ENCODE results near the gene MUC5AC.

The MUC5AC gene

DNA sequence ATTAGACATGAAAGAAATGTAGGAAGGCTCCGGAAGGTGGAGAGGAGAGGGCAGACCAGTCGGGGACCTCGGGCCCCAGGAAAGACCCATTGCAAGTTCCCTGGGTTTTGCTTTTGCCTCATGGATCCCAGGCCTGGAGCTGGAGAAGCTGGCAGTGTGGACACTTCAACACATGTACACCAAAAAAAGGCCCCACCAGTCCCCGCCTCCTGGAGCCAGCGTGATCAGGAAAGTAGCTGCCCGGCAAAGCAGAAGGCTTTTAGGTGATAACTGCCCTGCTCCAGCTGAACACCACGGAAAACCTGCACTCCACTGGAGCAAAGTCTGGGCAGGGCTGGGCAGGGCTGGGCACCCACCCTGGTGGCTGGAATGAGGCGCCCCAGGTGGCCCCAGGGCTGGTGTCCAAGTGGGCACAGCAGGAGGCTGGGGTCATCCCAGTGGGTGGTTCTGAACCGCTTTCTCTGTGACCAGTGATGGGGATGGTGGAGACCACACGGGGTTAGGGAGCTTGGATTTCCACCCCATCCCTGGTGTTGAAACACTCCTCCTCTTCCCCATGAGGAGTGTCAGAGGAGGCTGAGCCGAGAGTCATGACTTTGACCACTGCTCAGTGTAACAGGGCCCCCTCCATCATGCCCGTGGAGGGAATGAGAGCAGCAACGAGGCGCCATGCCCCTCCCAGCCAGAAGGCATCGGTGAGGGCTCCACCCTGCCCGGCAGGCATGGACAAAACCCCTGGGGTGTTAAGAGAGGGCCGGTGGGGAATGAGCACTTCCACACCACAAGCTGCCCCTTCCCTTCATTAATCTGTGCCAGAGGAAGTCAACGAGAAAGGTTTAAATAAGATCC is 16.9 kb upstream of the MUC5AC start:
- DNase-seq (ENCODE audit: low spot score in 2 of 2) (peak in 1 of 2 donors; percentile 2), ATAC-seq (replicated peaks; ENCODE audit: extremely low read depth, poor library complexity, severe bottlenecking) (no peak)
- H3K27me3 Mint-ChIP-seq, result peaks cover 20% of the 10 kb centered on the region
- H3K27ac Mint-ChIP-seq (ENCODE audit: low read depth), result no peak overlapping the region
- H3K36me3 Mint-ChIP-seq (ENCODE audit: insufficient read depth), result no peaks in the 10 kb centered on the region
- no peaks in the 10 kb centered on the region for H3K4me1 Mint-ChIP-seq
- H3K4me3 Mint-ChIP-seq, result no peak overlapping the region
- H3K9me3 Mint-ChIP-seq, result peaks cover 20% of the 10 kb centered on the region

GRCh38 chr11:1146365-1146764 is 11.4 kb upstream of the MUC5AC start:
- H3K4me3 Mint-ChIP-seq, result no peak overlapping the region
- H3K27me3 Mint-ChIP-seq, result no peaks in the 10 kb centered on the region
- DNase-seq (ENCODE audit: low spot score in 2 of 2), result no peak
- H3K36me3 Mint-ChIP-seq (ENCODE audit: insufficient read depth), result no peaks in the 10 kb centered on the region
- no peaks in the 10 kb centered on the region for H3K4me1 Mint-ChIP-seq
- H3K27ac Mint-ChIP-seq (ENCODE audit: low read depth), result no peak overlapping the region
- no peak for ATAC-seq (replicated peaks; ENCODE audit: extremely low read depth, poor library complexity, severe bottlenecking)
- H3K9me3 Mint-ChIP-seq, result peaks cover 26% of the 10 kb centered on the region

DNA sequence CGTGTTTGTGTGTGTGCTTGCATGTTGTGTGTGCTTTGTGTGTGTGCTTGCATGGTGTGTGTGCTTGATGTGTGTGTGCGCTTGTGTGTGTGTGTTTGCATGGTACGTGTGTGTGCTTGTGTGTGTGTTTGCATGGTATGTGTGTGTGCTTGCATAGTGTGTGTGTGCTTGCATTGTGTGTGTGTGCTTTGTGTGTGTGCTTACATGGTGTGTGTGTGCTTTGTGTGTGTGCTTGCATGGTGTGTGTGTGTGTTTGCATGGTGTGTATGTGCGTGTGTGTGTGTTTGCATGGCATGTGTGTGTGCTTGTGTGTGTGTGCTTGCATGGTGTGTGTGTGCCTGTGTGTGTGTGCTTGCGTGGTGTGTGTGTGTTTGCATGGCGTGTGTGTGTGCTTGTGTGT is 10.0 kb upstream of the MUC5AC start:
- H3K36me3 Mint-ChIP-seq (ENCODE audit: insufficient read depth), result no peaks in the 10 kb centered on the region
- no peaks in the 10 kb centered on the region for H3K4me1 Mint-ChIP-seq
- H3K9me3 Mint-ChIP-seq, result peaks cover 16% of the 10 kb centered on the region
- no peaks in the 10 kb centered on the region for H3K27me3 Mint-ChIP-seq
- H3K4me3 Mint-ChIP-seq, result no peak overlapping the region
- DNase-seq (ENCODE audit: low spot score in 2 of 2) (no peak), ATAC-seq (replicated peaks; ENCODE audit: extremely low read depth, poor library complexity, severe bottlenecking) (no peak)
- no peak overlapping the region for H3K27ac Mint-ChIP-seq (ENCODE audit: low read depth)

GRCh38 chr11:1148752-1149180 is 9.0 kb upstream of the MUC5AC start:
- no peaks in the 10 kb centered on the region for H3K36me3 Mint-ChIP-seq (ENCODE audit: insufficient read depth)
- no peaks in the 10 kb centered on the region for H3K27me3 Mint-ChIP-seq
- H3K27ac Mint-ChIP-seq (ENCODE audit: low read depth), result no peak overlapping the region
- DNase-seq (ENCODE audit: low spot score in 2 of 2) (no peak), ATAC-seq (replicated peaks; ENCODE audit: extremely low read depth, poor library complexity, severe bottlenecking) (no peak)
- no peak overlapping the region for H3K4me3 Mint-ChIP-seq
- H3K4me1 Mint-ChIP-seq, result no peaks in the 10 kb centered on the region
- peaks cover 6% of the 10 kb centered on the region for H3K9me3 Mint-ChIP-seq

GRCh38 chr11:1149545-1149944 is 8.2 kb upstream of the MUC5AC start:
- Mint-ChIP-seq H3K27ac (ENCODE audit: low read depth) (no peak overlapping the region), H3K36me3 (ENCODE audit: insufficient read depth) (no peaks in the 10 kb centered on the region), H3K4me3 (no peak overlapping the region), H3K4me1 (no peaks in the 10 kb centered on the region), H3K9me3 (peaks cover 5% of the 10 kb centered on the region), H3K27me3 (no peaks in the 10 kb centered on the region)
- ATAC-seq (replicated peaks; ENCODE audit: extremely low read depth, poor library complexity, severe bottlenecking) (no peak), DNase-seq (ENCODE audit: low spot score in 2 of 2) (peak in 1 of 2 donors; percentile 5)

GRCh38 chr11:1150116-1150515 is 7.6 kb upstream of the MUC5AC start:
- ATAC-seq (replicated peaks; ENCODE audit: extremely low read depth, poor library complexity, severe bottlenecking), result no peak
- H3K4me1 Mint-ChIP-seq, result no peaks in the 10 kb centered on the region
- DNase-seq (ENCODE audit: low spot score in 2 of 2), result peak in 1 of 2 donors; percentile 6
- peaks cover 5% of the 10 kb centered on the region for H3K9me3 Mint-ChIP-seq
- no peak overlapping the region for H3K27ac Mint-ChIP-seq (ENCODE audit: low read depth)
- H3K36me3 Mint-ChIP-seq (ENCODE audit: insufficient read depth), result no peaks in the 10 kb centered on the region
- H3K27me3 Mint-ChIP-seq, result no peaks in the 10 kb centered on the region
- no peak overlapping the region for H3K4me3 Mint-ChIP-seq

- no peaks in the 10 kb centered on the region for H3K4me1 Mint-ChIP-seq
- H3K36me3 Mint-ChIP-seq (ENCODE audit: insufficient read depth), result no peaks in the 10 kb centered on the region
- H3K27me3 Mint-ChIP-seq, result no peaks in the 10 kb centered on the region
- no peak for ATAC-seq (replicated peaks; ENCODE audit: extremely low read depth, poor library complexity, severe bottlenecking)
- no peak overlapping the region for H3K4me3 Mint-ChIP-seq
- DNase-seq (ENCODE audit: low spot score in 2 of 2), result no peak
- H3K27ac Mint-ChIP-seq (ENCODE audit: low read depth), result no peak overlapping the region
- peaks cover 5% of the 10 kb centered on the region for H3K9me3 Mint-ChIP-seq
Measured at GRCh38 chr11:1150769-1151365, 6.9 kb upstream of the MUC5AC start.

- Mint-ChIP-seq H3K4me3 (no peak overlapping the region), H3K27me3 (no peaks in the 10 kb centered on the region), H3K36me3 (ENCODE audit: insufficient read depth) (no peaks in the 10 kb centered on the region), H3K9me3 (peaks cover 5% of the 10 kb centered on the region), H3K27ac (ENCODE audit: low read depth) (no peak overlapping the region), H3K4me1 (no peaks in the 10 kb centered on the region)
- ATAC-seq (replicated peaks; ENCODE audit: extremely low read depth, poor library complexity, severe bottlenecking), result no peak
- DNase-seq (ENCODE audit: low spot score in 2 of 2), result peak in 1 of 2 donors; percentile 11
Measured at GRCh38 chr11:1151366-1152315, 6.1 kb upstream of the MUC5AC start.

DNA sequence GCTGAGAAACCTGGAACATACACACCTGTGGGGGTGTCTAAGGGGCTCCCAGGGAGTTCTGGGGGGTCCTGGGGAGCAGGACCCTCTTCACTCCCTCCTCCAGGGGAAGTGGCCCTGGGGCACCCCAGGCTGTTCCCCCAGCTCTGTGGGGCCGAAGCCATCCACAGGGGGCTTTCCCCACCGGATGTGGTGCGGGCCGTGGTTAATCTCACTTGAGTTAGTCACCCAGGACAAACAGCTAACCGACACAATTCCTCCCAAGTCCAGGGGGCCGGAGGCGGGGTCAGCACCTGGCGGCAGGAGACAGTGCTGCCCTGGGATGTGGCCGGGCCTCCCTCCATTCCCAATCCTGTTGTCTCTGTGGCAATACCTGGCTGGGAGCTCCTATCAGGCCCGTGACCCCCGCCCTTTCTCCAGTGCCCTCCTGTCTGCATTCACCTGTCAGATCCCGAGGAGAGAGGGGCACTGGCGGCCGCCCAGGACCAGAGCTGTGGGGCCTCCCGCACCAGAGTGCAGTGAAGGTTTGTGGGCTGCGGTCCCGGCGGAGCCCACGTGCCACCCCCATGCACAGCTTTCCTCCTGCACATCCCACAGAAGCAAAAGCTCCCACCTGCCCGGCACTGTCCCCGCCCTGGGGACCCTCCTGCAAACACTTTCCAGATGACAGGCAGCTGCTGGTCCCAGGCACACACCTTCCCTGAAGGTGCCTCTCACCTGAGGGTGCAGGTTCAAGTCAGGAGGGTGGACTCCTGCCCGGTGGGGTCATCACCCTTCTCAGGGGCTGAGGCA is 5.2 kb upstream of the MUC5AC start:
- Mint-ChIP-seq H3K36me3 (ENCODE audit: insufficient read depth) (no peaks in the 10 kb centered on the region), H3K4me3 (no peak overlapping the region), H3K9me3 (peaks cover 4% of the 10 kb centered on the region), H3K27ac (ENCODE audit: low read depth) (no peak overlapping the region), H3K27me3 (no peaks in the 10 kb centered on the region), H3K4me1 (no peaks in the 10 kb centered on the region)
- ATAC-seq (replicated peaks; ENCODE audit: extremely low read depth, poor library complexity, severe bottlenecking) (no peak), DNase-seq (ENCODE audit: low spot score in 2 of 2) (peak in 1 of 2 donors; percentile 12)

DNA sequence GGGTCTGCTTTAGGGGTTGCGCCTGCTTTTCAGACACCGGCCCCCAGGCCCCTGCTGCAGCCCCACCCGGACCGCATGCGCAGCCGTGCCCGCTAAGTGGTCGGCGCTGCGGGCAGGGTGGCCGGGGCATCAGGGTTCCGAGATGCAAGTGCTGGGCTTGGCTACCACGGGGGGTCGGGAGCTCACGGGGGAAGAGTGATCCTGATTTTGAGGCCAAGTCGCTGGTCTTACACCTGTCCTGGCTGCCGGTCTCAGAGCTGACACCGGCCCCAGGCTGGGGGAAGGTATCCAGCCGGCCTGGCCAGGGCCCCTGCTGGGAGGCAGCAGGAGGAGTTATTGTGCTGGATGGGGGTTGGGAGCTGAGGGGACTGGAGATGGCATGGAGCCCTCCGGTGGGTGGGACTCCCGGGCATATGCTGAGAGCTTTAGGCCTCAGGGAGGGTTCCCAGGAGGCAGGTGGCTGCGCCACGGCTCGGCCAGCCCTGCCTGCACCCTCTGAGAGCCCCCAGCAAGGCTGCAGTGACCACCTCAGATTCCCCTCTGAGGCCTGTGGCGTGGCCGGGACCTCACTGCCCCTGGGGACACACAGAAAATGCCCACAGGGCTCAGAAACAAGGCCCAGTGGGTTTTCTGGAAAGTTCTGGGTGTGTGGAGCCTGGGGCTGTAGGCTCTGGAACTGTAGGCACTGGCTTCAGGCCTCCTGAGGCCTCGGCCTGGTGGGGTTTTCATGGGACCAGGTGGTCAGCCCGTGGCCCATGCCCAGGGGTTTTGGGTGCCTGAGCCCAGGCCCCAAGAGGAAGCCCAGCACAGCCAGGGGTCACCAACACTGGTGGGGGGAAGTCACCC is 4.4 kb upstream of the MUC5AC start:
- Mint-ChIP-seq H3K4me1 (no peaks in the 10 kb centered on the region), H3K4me3 (no peak overlapping the region), H3K27ac (ENCODE audit: low read depth) (no peak overlapping the region), H3K36me3 (ENCODE audit: insufficient read depth) (no peaks in the 10 kb centered on the region), H3K27me3 (no peaks in the 10 kb centered on the region), H3K9me3 (no peaks in the 10 kb centered on the region)
- ATAC-seq (replicated peaks; ENCODE audit: extremely low read depth, poor library complexity, severe bottlenecking) (no peak), DNase-seq (ENCODE audit: low spot score in 2 of 2) (peak in 1 of 2 donors; percentile 10)

GRCh38 chr11:1153951-1154493 is 3.7 kb upstream of the MUC5AC start:
- Mint-ChIP-seq H3K36me3 (ENCODE audit: insufficient read depth) (no peaks in the 10 kb centered on the region), H3K27ac (ENCODE audit: low read depth) (no peak overlapping the region), H3K9me3 (no peaks in the 10 kb centered on the region), H3K4me1 (no peaks in the 10 kb centered on the region), H3K4me3 (no peak overlapping the region), H3K27me3 (no peaks in the 10 kb centered on the region)
- DNase-seq (ENCODE audit: low spot score in 2 of 2), result peak; percentile 8 to 12
- ATAC-seq (replicated peaks; ENCODE audit: extremely low read depth, poor library complexity, severe bottlenecking), result no peak
